OCI-LY7 (cell line): ENCODE data around the gene TM4SF1.

ENCODE experiments used
- EZH2phosphoT487 ChIP-seq: fragments of 200-600 bp; sonication (generic); IDR thresholded peaks from 2 replicates; pipeline ENCODE4 v1.6.1; 2018; ENCODE audit warnings: low read depth, borderline replicate concordance, mild to moderate bottlenecking, mixed run types, antibody characterized with exemption, low read length, moderate library complexity, mixed read lengths
- TF ChIP-seq, protein P1 (sequence below): fragments of 200-600 bp; sonication (generic); conservative IDR thresholded peaks from 2 replicates; pipeline ENCODE4 v1.5.1; 2014; ENCODE audit warnings: mild to moderate bottlenecking, antibody characterized with exemption, low read length, moderate library complexity, mixed read lengths

DNA sequence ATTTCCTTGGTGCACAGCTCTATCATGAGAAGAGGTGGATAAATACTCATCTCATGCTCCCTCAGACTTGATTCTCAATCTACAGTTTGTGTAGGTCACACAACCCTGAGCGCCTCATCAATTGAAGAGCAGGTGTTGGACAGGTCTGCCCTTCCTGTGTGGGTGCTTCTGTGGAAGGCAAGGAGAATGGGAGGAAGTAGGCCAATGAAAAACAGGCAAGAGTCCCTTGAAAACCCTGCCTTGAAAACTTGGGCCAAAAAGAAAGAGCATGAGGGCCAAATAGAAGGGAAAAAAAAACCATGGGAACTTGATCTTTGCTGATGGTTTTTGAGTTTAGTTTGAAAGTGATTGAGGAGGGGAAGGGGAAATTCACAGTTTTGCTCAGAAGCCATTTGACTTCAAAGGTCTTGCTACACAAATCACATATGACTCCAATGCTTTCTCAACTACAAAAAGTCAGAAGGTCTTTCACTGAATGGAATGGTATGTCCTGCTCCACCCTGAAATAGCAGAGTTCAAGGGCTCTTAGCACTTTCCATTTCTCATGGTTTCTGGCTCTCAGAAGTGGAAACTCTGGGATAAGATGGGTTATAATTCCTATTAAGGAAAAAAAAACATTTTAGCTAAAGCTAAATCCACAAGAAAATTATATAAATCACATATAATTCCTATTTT lies 37.2 kb upstream of the TM4SF1 start:
- TF ChIP-seq, protein P1, sequence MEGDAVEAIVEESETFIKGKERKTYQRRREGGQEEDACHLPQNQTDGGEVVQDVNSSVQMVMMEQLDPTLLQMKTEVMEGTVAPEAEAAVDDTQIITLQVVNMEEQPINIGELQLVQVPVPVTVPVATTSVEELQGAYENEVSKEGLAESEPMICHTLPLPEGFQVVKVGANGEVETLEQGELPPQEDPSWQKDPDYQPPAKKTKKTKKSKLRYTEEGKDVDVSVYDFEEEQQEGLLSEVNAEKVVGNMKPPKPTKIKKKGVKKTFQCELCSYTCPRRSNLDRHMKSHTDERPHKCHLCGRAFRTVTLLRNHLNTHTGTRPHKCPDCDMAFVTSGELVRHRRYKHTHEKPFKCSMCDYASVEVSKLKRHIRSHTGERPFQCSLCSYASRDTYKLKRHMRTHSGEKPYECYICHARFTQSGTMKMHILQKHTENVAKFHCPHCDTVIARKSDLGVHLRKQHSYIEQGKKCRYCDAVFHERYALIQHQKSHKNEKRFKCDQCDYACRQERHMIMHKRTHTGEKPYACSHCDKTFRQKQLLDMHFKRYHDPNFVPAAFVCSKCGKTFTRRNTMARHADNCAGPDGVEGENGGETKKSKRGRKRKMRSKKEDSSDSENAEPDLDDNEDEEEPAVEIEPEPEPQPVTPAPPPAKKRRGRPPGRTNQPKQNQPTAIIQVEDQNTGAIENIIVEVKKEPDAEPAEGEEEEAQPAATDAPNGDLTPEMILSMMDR: no peak
- TF ChIP-seq EZH2phosphoT487: no peak
